Suprapubic skin (tissue), 4 donors: Measurements from ENCODE around the gene LPCAT1. TPM values are rescaled to one million over a fixed set of nuclear protein-coding genes. Genes with fewer than 3 reads are reported as not detected.
A peak's percentile ranks its signal among the peaks of the same experiment; 100 is the strongest.
"Not testable (repeated sequence)": the region's sequence is repeated elsewhere in the genome, so short reads cannot be mapped to it uniquely, and the experiment has no call there.

ENCODE experiments used
- DNase-seq, 2 donors: peaks; one replicate each; pipeline ENCODE4 v3.0.0-alpha.2; 2019; ENCODE audit warnings: low spot score in 2 of 2
- H3K27ac ChIP-seq: fragments of 200-600 bp; sonication (generic); one replicate; pipeline ENCODE4 v1.5.1; 2019
- H3K27me3 ChIP-seq: fragments of 200-600 bp; sonication (generic); one replicate; pipeline ENCODE4 v1.5.1; 2019
- H3K36me3 ChIP-seq: fragments of 200-600 bp; sonication (generic); one replicate; pipeline ENCODE4 v1.5.1; 2019
- H3K4me1 ChIP-seq: fragments of 200-600 bp; sonication (generic); one replicate; pipeline ENCODE4 v1.5.1; 2019
- H3K4me3 ChIP-seq: fragments of 200-600 bp; sonication (generic); one replicate; pipeline ENCODE4 v1.5.1; 2019; ENCODE audit warnings: mild to moderate bottlenecking
- H3K9me3 ChIP-seq: fragments of 200-600 bp; sonication (generic); one replicate; pipeline ENCODE4 v1.5.1; 2019
- CTCF ChIP-seq, 2 donors: fragments of 200-600 bp in 1 of 2; fragments of 450-650 bp in 1 of 2; sonication (generic) in 1 of 2; IDR thresholded peaks; one replicate each; pipeline ENCODE4 v1.5.1; 2016 to 2019; ENCODE audit warnings: antibody characterized with exemption in 2 of 2, mild to moderate bottlenecking in 1 of 2, moderate library complexity in 1 of 2
- EP300 ChIP-seq: sonication (generic); formaldehyde crosslinking; IDR thresholded peaks from one replicate; pipeline ENCODE4 v1.6.1; 2017; ENCODE audit warnings: antibody characterized with exemption
- POLR2A ChIP-seq, 2 donors: fragments of 450-650 bp; IDR thresholded peaks; one replicate each; pipeline ENCODE4 v1.6.1; 2017; ENCODE audit warnings: antibody characterized with exemption in 2 of 2, mild to moderate bottlenecking in 2 of 2, moderate library complexity in 2 of 2
- POLR2AphosphoS5 ChIP-seq, 3 donors: sonication (generic); formaldehyde crosslinking; IDR thresholded peaks; one replicate each; pipeline ENCODE4 v1.6.1; 2017; ENCODE audit warnings: antibody characterized with exemption in 3 of 3
- WGBS: methylation state at CpG from one replicate; pipeline ENCODE4 v1.1.5; 2018; 5-methylcytosine and 5-hydroxymethylcytosine counted together
- total RNA-seq, 4 donors: library from RNA; depleted of rRNA; stranded (reverse); fragments of >200 nt; gene quantifications; one replicate each; pipeline ENCODE4 v1.1.0, GENCODE V29; 2016

The LPCAT1 gene
- total RNA-seq, 4 donors from 2014 or later = 11.3 to 21.0 (median 13.8) TPM

- WGBS = 97% methylated on average over 31 of the region's 46 CpGs
- Histone ChIP-seq H3K4me1 (no peaks in the 10 kb centered on the region), H3K36me3 (peaks cover 50% of the 10 kb centered on the region), H3K9me3 (no peaks in the 10 kb centered on the region), H3K27ac (no peak overlapping the region), H3K4me3 (no peak overlapping the region), H3K27me3 (no peaks in the 10 kb centered on the region)
- peak in 1 of 2 donors; percentile 70 for DNase-seq
- TF ChIP-seq CTCF (IDR thresholded peaks at IDR 0.05) (no peak), EP300 (no peak), POLR2A (IDR thresholded peaks at IDR 0.05) (no peak), POLR2AphosphoS5 (IDR thresholded peaks at IDR 0.05) (no peak)
Observed at GRCh38 chr5:1463326-1464095, 60.2 kb downstream of the LPCAT1 start.

- TF ChIP-seq EP300 (no peak), CTCF (IDR thresholded peaks at IDR 0.05) (no peak), POLR2AphosphoS5 (IDR thresholded peaks at IDR 0.05) (no peak), POLR2A (IDR thresholded peaks at IDR 0.05) (no peak)
- Histone ChIP-seq H3K9me3 (no peaks in the 10 kb centered on the region), H3K4me1 (no peaks in the 10 kb centered on the region), H3K4me3 (no peak overlapping the region), H3K27me3 (no peaks in the 10 kb centered on the region), H3K36me3 (peaks cover 46% of the 10 kb centered on the region), H3K27ac (no peak overlapping the region)
- DNase-seq = peak in 1 of 2 donors; percentile 72
- WGBS = 89% methylated on average over 19 of the region's 20 CpGs
Observed at GRCh38 chr5:1462358-1462757, 61.4 kb downstream of the LPCAT1 start.

GRCh38 chr5:1461396-1461795 lies 62.4 kb downstream of the LPCAT1 start:
- TF ChIP-seq EP300 = no peak
- no peak for TF ChIP-seq CTCF (IDR thresholded peaks at IDR 0.05)
- TF ChIP-seq POLR2A (IDR thresholded peaks at IDR 0.05) = no peak
- TF ChIP-seq POLR2AphosphoS5 (IDR thresholded peaks at IDR 0.05) = no peak
- H3K9me3 ChIP-seq = peaks cover 5% of the 10 kb centered on the region
- WGBS = 95% methylated on average over 10 of the region's 10 CpGs
- no peaks in the 10 kb centered on the region for H3K4me1 ChIP-seq
- H3K27ac ChIP-seq = no peak overlapping the region
- DNase-seq = no peak
- H3K36me3 ChIP-seq = peaks cover 39% of the 10 kb centered on the region
- H3K27me3 ChIP-seq = no peaks in the 10 kb centered on the region
- no peak overlapping the region for H3K4me3 ChIP-seq

- no peaks in the 10 kb centered on the region for H3K4me1 ChIP-seq
- no peak for DNase-seq
- whole genome bisulfite sequencing = 77% methylated on average over 15 of the region's 16 CpGs
- TF ChIP-seq POLR2A (IDR thresholded peaks at IDR 0.05) (no peak), CTCF (IDR thresholded peaks at IDR 0.05) (no peak), EP300 (no peak), POLR2AphosphoS5 (IDR thresholded peaks at IDR 0.05) (no peak)
- H3K9me3 ChIP-seq = peaks cover 13% of the 10 kb centered on the region
- no peaks in the 10 kb centered on the region for H3K27me3 ChIP-seq
- no peak overlapping the region for H3K4me3 ChIP-seq
- H3K36me3 ChIP-seq = peaks cover 28% of the 10 kb centered on the region
- no peak overlapping the region for H3K27ac ChIP-seq
Observed at GRCh38 chr5:1460054-1460682, 63.6 kb downstream of the LPCAT1 start.

GRCh38 chr5:1459435-1459834 lies 64.3 kb downstream of the LPCAT1 start:
- not testable (repeated sequence) for H3K27ac ChIP-seq, H3K4me3 ChIP-seq, H3K27me3 ChIP-seq, DNase-seq, H3K4me1 ChIP-seq
- WGBS = 95% methylated on average over 2 of the region's 2 CpGs
- Histone ChIP-seq H3K36me3 (peaks cover 28% of the 10 kb centered on the region), H3K9me3 (peaks cover 17% of the 10 kb centered on the region)

GRCh38 chr5:1456110-1456881 lies 67.5 kb downstream of the LPCAT1 start:
- H3K27me3 ChIP-seq, H3K36me3 ChIP-seq, H3K4me1 ChIP-seq, H3K4me3 ChIP-seq, DNase-seq, H3K27ac ChIP-seq: not testable (repeated sequence)
- 79% methylated on average over 9 of the region's 20 CpGs for WGBS
- peaks cover 24% of the 10 kb centered on the region for H3K9me3 ChIP-seq
